ENCODE measurements around the gene ECI1.

Gene ECI1

GRCh38 chr16:2252806-2253148, 1.4 kb upstream of the ECI1 start:
- TF ChIP-seq POLR2AphosphoS5 (IDR thresholded peaks at IDR 0.05; ENCODE audit: low read depth, low read length) (no peak), TAF1 (IDR thresholded peaks at IDR 0.05; ENCODE audit: borderline replicate concordance, insufficient read depth, low read length) (no peak), FOXP2 (optimal IDR thresholded peaks at IDR 0.05; ENCODE audit: borderline replicate concordance, extremely low read depth, extremely low read length, insufficient read depth) (no peak), SIN3A (IDR thresholded peaks at IDR 0.05; ENCODE audit: borderline replicate concordance, insufficient read depth, low read length) (no peak), REST (IDR thresholded peaks at IDR 0.05; ENCODE audit: insufficient read depth in 1 of 2, low read depth in 2 of 2, low read length in 2 of 2) (no peak)

- TF ChIP-seq FOXP2 (optimal IDR thresholded peaks at IDR 0.05; ENCODE audit: borderline replicate concordance, extremely low read depth, extremely low read length, insufficient read depth), result no peak
- no peak for TF ChIP-seq POLR2AphosphoS5 (IDR thresholded peaks at IDR 0.05; ENCODE audit: low read depth, low read length)
- no peak for TF ChIP-seq SIN3A (IDR thresholded peaks at IDR 0.05; ENCODE audit: borderline replicate concordance, insufficient read depth, low read length)
- TF ChIP-seq REST (IDR thresholded peaks at IDR 0.05; ENCODE audit: insufficient read depth in 1 of 2, low read depth in 2 of 2, low read length in 2 of 2), result no peak
- no peak for TF ChIP-seq TAF1 (IDR thresholded peaks at IDR 0.05; ENCODE audit: borderline replicate concordance, insufficient read depth, low read length)
Observed at GRCh38 chr16:2250652-2251295, 613 bp downstream of the ECI1 start.

- no peak for TF ChIP-seq SIN3A (IDR thresholded peaks at IDR 0.05; ENCODE audit: borderline replicate concordance, insufficient read depth, low read length)
- TF ChIP-seq FOXP2 (optimal IDR thresholded peaks at IDR 0.05; ENCODE audit: borderline replicate concordance, extremely low read depth, extremely low read length, insufficient read depth), result no peak
- TF ChIP-seq REST (IDR thresholded peaks at IDR 0.05; ENCODE audit: insufficient read depth in 1 of 2, low read depth in 2 of 2, low read length in 2 of 2), result no peak
- no peak for TF ChIP-seq TAF1 (IDR thresholded peaks at IDR 0.05; ENCODE audit: borderline replicate concordance, insufficient read depth, low read length)
- TF ChIP-seq POLR2AphosphoS5 (IDR thresholded peaks at IDR 0.05; ENCODE audit: low read depth, low read length), result no peak
Observed at GRCh38 chr16:2246301-2246885, 5.0 kb downstream of the ECI1 start.

GRCh38 chr16:2244926-2245795, 6.2 kb downstream of the ECI1 start:
- TF ChIP-seq TAF1 (IDR thresholded peaks at IDR 0.05; ENCODE audit: borderline replicate concordance, insufficient read depth, low read length), result no peak
- no peak for TF ChIP-seq SIN3A (IDR thresholded peaks at IDR 0.05; ENCODE audit: borderline replicate concordance, insufficient read depth, low read length)
- no peak for TF ChIP-seq REST (IDR thresholded peaks at IDR 0.05; ENCODE audit: insufficient read depth in 1 of 2, low read depth in 2 of 2, low read length in 2 of 2)
- no peak for TF ChIP-seq POLR2AphosphoS5 (IDR thresholded peaks at IDR 0.05; ENCODE audit: low read depth, low read length)
- TF ChIP-seq FOXP2 (optimal IDR thresholded peaks at IDR 0.05; ENCODE audit: borderline replicate concordance, extremely low read depth, extremely low read length, insufficient read depth), result no peak
